Fibroblast of peridontal ligament (primary cell): Measurements from ENCODE around the gene ADCY7.
"Not testable (repeated sequence)": the region's sequence is repeated elsewhere in the genome, so short reads cannot be mapped to it uniquely, and the experiment has no call there.

Experiments used
- DNase-seq: peaks from one replicate; pipeline ENCODE4 v3.0.0-alpha.2; 2010; ENCODE audit errors: extremely low read depth

Gene ADCY7

GRCh38 chr16:50336884-50337283 is 70.5 kb downstream of the ADCY7 start:
- DNase-seq, result no peak

- DNase-seq, result peak; percentile 43
These were observed 72.2 kb downstream of the ADCY7 start for GRCh38 chr16:50338371-50339231.

DNA sequence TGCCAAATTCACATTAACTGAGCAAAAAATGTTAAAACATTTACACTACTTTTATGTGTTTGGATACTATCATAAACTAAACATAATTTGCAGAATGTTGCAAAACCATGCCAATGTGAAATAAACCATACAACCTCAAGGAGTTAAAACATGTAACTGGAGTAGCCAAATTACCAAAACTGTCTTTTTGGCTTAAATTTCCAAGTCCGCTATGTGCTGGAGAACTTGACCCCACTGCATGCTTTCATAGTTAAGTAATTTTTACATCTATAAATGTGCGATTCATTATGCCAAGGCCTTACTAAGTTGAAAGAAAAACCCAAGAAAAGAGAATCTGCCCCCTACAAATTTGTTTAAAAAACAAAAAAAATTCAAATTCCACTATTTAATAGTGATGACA is 74.2 kb downstream of the ADCY7 start:
- DNase-seq, result peak; percentile 97

- not testable (repeated sequence) for DNase-seq
These were observed 77.2 kb downstream of the ADCY7 start for GRCh38 chr16:50343566-50343965.

DNA sequence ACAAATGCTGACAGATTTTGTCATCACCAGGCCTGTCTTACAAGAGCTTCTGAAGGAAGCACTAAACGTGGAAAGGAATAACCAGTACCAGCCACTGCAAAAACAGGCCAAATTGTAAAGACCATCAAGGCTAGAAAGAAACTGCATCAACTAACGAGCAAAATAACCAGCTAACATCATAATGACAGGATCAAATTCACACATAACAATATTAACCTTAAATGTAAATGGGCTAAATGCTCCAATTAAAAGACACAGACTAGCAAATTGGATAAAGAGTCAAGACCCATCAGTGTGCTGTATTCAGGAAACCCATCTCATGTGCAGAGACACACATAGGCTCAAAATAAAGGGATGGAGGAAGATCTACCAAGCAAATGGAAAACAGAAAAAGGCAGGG is 78.9 kb downstream of the ADCY7 start:
- not testable (repeated sequence) for DNase-seq

DNA sequence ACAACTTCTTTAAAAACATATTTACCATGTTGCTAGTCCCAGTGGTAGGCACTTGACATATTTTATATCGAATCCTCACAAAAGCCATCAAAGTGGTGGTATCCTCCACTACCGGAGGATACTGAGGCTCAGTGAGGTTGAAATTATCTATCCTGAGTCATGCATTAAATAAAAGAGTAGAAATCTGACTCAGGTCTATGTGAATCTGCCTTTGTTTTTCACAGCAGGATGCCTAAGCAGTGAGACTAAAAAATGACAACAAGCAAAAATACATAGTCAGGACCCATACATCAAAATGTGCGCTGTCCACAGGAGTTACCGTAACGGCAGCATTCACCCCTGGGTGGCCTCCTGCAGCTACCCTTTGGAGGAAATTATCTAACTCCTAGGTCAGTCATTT is 84.8 kb downstream of the ADCY7 start:
- DNase-seq, result no peak

GRCh38 chr16:50351952-50352351 is 85.6 kb downstream of the ADCY7 start:
- DNase-seq, result no peak

DNA sequence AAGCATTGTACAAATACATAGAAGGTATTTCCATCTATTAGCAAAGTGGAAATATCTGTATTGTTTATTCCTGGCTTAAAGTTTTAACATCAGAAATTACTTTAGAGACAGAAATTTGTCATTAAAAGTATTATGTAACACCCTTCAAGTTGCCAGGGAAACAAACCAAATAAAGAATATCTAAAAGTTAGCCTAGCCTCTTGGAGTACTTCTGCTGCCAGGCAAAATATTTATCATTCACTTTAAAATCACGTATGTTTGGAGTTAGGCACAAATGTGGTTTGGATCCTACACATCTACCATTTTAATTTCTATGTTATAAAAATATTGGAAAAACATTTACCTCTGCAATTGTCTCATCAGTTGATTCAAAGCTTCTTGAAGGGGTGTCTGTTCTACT is 87.7 kb downstream of the ADCY7 start:
- no peak for DNase-seq

DNA sequence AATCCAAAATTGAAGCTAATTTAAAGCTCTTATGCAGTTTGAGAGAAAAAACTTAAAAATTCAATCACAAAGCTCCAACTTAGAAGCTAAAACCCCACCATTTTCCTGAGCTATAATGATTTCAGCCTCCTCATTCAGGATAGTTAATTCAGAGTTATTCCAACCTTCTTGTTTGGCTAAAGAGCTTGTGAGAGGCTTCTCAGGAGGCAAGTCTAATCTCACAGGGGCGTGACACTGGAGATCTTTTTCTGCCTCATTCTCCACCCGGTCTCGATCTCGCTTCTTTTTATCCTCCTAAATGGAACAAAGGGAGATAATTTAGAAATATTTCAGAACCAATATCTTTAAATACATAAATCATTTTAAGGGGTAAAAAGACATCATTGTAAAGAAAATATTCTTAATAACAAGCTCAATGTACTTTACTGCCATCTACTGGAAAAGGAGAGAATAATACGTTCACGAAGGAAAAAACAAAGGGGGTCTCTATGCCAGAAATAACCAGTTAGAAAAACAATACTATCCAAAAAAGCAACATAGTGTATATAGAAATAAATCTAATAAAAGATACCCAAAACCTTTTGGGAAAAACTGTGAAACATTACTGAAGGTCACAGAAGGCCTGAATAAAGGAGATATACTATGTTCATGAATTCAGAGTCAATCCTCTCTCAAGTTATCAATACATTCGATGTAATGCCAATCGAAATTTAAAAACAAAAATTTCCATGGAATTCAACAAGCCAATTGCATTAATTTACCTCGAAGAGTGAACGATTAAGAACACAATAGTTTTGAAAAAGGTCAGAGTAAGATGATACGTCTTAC is 88.5 kb downstream of the ADCY7 start:
- DNase-seq, result peak; percentile 42

DNA sequence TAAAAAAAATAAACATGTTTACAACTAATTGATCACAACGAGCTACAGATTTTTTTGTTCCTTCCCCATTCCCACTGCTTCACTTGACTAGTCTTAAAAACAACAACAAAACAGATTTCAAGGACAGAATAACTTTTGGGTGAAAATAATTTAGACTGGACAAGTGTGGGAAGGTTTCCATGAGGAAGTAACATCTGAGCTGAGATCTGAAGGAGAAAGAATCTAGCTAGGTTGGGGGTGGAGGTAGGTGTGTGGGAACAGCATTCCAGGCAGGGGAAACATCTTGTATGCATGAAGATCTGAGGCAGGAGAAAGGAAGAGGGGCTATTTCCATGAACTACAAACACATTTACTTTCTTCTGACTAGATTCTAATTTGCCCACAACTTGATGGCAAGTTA is 93.3 kb downstream of the ADCY7 start:
- DNase-seq, result no peak

DNA sequence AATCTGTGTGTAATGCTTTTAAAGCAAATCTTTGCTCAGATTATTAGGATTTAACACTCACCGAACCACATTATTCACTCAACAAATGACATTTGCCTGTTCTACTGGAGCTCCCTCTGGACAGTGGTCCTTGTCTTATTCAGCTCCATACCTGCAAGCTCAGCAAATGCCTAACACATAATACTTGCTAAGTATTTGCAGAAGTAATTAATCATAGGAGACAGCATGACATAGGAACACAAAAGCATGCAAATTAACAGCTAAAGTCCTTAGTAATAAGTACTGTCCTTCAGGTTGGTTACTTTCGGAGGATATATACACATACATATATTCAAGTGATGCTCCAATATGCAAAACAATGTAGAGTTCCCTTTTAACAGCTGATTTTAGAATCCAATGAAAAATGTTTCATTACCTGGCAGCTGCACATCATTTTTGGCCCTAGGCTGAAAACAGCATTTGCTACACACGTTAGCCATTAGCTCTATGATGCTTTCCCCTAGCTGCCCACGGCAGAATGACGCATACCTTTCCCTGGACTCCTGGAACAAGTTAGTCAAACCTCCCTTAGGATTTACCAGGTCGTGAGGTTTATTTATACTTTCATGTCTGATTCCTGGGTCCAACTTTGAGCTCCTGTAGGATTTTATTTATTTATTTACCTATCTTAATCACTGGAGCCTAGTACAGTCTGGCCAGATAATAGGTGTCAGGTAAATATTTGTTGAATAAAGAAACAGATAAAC is 93.9 kb downstream of the ADCY7 start:
- DNase-seq, result peak; percentile 52

GRCh38 chr16:50360779-50361178 is 94.4 kb downstream of the ADCY7 start:
- no peak for DNase-seq

- DNase-seq, result no peak
These were observed 97.3 kb downstream of the ADCY7 start for GRCh38 chr16:50363656-50364055.

DNA sequence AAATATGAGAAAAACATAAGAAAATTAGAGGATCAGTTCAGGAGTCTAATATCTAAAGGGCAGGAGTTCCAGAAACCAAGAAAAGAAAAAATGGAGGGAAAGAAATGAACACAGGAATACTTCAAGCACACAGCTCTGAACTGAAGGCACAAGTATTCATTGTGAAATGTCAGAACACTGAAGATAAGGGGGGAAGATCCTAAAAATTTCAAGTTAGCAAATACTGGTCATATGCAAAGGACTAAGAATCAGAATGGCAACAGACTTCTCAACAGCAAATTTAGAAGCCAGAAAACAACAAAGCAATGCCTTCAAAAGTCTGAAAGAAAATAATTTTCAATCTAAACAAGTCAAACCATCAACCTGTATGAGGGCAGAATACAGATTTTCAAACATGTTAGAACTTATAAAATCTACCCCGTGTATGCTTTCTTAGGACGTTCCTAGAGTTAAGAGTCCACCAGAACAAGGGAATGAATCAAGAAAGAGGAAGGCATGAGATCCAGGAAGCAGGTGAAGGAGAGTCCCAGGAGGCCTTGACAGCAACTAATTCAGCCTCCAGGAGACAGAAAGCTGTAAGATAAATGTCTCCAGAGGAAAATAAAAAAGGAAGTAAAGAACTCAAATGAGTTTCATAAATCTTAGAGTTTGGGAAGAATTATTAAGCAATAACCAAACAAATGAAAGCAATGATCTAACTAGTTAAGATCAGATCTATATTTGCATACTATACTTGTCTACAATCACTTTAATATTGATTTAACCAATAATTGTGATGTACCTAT is 99.6 kb downstream of the ADCY7 start:
- DNase-seq, result no peak
